ENCODE results near the gene FAM167B. TPM values are rescaled to one million over a fixed set of nuclear protein-coding genes. Genes with fewer than 3 reads are reported as not detected.

FAM167B gene
- polyA plus RNA-seq, 1 of the 3 experiments (the other 2 are of a cell fraction) = 1.2 TPM

DNA sequence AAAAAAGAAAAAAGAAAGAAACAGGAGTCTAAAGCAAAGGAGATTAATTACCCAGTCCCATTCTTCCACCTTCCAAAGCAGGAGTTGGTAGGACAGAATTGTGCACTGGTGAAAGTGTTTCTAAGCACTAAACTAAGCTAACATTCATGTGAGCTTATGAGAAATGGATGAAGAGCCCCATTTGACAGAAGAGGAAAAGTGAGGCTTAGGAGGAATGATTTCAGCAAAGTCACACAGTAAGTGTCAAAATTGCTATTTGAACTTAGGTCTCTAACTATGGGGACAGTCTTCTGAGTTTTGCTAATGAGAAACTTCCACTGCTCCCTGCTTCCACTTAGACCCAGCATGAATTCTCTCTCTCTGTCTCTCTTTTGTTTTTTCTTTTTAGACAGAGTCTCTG lies 22.7 kb downstream of the FAM167B start (continued):
- TF ChIP-seq SMC3 (IDR thresholded peaks at IDR 0.05; ENCODE audit: low read depth, low read length) = no peak
- TF ChIP-seq CHD2 (IDR thresholded peaks at IDR 0.05; ENCODE audit: low read length, partially characterized antibody) = no peak
- no peak for TF ChIP-seq NRF1 (IDR thresholded peaks at IDR 0.05; ENCODE audit: low read depth, low read length)

DNA sequence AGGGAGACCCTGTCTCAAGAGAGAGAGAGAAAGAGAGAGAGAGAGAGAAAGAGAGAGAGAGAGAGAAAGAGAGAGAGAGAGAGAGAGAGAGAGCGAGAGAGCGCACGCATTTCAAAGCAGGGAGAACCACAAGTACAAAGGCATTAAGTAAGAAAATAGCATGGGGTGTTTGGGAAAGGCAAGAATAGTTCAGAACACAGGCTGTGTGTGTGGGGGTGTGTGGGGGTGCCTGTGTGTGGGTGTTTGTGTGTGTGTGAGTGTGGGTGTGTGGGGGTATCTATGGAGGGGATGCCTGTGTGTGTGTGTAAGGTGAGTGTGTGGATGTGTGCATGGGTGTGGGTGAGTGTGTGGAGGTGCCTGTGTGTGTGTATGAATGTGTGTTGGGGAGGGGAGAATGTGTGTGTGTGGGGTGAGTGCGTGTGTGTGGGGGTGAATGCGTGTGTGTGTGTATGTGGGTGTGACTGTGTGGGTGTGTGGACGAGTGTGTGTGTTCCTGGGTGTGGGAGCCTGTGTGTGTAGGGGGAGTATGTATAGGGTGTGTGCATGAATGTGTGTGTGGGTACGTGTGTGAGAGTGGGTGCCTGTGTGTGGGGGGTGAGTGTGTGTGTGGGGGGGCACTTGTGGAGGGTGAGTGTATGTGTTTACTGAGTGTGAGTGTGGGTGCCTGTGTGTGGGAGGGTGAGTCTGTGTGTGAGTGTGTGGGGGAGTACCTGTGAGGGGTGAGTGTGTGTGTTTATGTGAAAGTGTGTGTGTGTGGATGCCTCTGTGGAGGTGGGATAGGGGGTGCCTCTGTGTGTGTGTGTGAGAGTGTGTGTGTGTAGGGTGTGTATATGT lies 25.8 kb downstream of the FAM167B start:
- CTCF ChIA-PET = no interaction called here
- TF ChIP-seq GABPA (IDR thresholded peaks at IDR 0.05; ENCODE audit: low read depth) (no peak), RFX5 (IDR thresholded peaks at IDR 0.05; ENCODE audit: low read length) (no peak), TAF1 (IDR thresholded peaks at IDR 0.05; ENCODE audit: borderline replicate concordance, low read depth, low read length) (no peak), RXRA (IDR thresholded peaks at IDR 0.05; ENCODE audit: borderline replicate concordance, low read depth) (no peak), NRF1 (IDR thresholded peaks at IDR 0.05; ENCODE audit: low read depth, low read length) (no peak), JUND (IDR thresholded peaks at IDR 0.05) (no peak), TEAD4 (IDR thresholded peaks at IDR 0.05; ENCODE audit: borderline replicate concordance, insufficient read depth) (no peak), CHD2 (IDR thresholded peaks at IDR 0.05; ENCODE audit: low read length, partially characterized antibody) (no peak), FOSL2 (IDR thresholded peaks at IDR 0.05; ENCODE audit: borderline replicate concordance, low read depth) (no peak), EP300 (IDR thresholded peaks at IDR 0.05; ENCODE audit: borderline replicate concordance in 1 of 2, low read depth in 1 of 2, low read length in 1 of 2) (no peak), EZH2phosphoT487 (IDR thresholded peaks at IDR 0.05; ENCODE audit: borderline replicate concordance, low read depth) (no peak), POLR2AphosphoS5 (IDR thresholded peaks at IDR 0.05; ENCODE audit: low read depth, low read length) (no peak), MEF2A (IDR thresholded peaks at IDR 0.05; ENCODE audit: borderline replicate concordance, low read depth) (no peak), YY1 (IDR thresholded peaks at IDR 0.05; ENCODE audit: low read depth) (no peak)
- TF ChIP-seq, protein P1, sequence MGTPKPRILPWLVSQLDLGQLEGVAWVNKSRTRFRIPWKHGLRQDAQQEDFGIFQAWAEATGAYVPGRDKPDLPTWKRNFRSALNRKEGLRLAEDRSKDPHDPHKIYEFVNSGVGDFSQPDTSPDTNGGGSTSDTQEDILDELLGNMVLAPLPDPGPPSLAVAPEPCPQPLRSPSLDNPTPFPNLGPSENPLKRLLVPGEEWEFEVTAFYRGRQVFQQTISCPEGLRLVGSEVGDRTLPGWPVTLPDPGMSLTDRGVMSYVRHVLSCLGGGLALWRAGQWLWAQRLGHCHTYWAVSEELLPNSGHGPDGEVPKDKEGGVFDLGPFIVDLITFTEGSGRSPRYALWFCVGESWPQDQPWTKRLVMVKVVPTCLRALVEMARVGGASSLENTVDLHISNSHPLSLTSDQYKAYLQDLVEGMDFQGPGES (IDR thresholded peaks at IDR 0.05; ENCODE audit: low read depth, low read length) = no peak
- TF ChIP-seq, protein P2, sequence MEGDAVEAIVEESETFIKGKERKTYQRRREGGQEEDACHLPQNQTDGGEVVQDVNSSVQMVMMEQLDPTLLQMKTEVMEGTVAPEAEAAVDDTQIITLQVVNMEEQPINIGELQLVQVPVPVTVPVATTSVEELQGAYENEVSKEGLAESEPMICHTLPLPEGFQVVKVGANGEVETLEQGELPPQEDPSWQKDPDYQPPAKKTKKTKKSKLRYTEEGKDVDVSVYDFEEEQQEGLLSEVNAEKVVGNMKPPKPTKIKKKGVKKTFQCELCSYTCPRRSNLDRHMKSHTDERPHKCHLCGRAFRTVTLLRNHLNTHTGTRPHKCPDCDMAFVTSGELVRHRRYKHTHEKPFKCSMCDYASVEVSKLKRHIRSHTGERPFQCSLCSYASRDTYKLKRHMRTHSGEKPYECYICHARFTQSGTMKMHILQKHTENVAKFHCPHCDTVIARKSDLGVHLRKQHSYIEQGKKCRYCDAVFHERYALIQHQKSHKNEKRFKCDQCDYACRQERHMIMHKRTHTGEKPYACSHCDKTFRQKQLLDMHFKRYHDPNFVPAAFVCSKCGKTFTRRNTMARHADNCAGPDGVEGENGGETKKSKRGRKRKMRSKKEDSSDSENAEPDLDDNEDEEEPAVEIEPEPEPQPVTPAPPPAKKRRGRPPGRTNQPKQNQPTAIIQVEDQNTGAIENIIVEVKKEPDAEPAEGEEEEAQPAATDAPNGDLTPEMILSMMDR (IDR thresholded peaks at IDR 0.05) = no peak
- TF ChIP-seq, protein P3, sequence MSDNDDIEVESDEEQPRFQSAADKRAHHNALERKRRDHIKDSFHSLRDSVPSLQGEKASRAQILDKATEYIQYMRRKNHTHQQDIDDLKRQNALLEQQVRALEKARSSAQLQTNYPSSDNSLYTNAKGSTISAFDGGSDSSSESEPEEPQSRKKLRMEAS (IDR thresholded peaks at IDR 0.05; ENCODE audit: low read depth) = no peak
- Histone ChIP-seq H2AFZ (ENCODE audit: low read depth) (no peak overlapping the region), H3K4me3 (ENCODE audit: low read depth in 2 of 2, low read length in 1 of 2) (no peak overlapping the region), H3F3A (replicated peaks; ENCODE audit: insufficient read depth) (no peaks in the 10 kb centered on the region), H3K79me2 (ENCODE audit: insufficient read depth) (no peaks in the 10 kb centered on the region), H3K4me1 (ENCODE audit: control insufficient read depth in 1 of 2, insufficient read depth in 2 of 2, low read depth in 1 of 2, low read length in 1 of 2) (peaks cover 0 to 2% of the 10 kb centered on the region in 2 experiments; a peak in 1 of 4 replicates), H3K27me3 (ENCODE audit: insufficient read depth) (no peaks in the 10 kb centered on the region), H3K4me2 (no peak overlapping the region), H3K27ac (ENCODE audit: low read depth in 2 of 2, low read length in 1 of 2) (no peak overlapping the region), H3K9ac (no peak overlapping the region), H3K9me3 (no peaks in the 10 kb centered on the region), H3K9me2 (no peaks in the 10 kb centered on the region), H4K20me1 (ENCODE audit: insufficient read depth) (no peaks in the 10 kb centered on the region), H3K36me3 (replicated peaks in 1 of 2; ENCODE audit: control insufficient read depth in 1 of 2, insufficient read depth in 2 of 2, low read length in 1 of 2) (no peaks in the 10 kb centered on the region)
- POLR2A ChIA-PET = interaction anchor here (1.0 kb wide), 1 partner anchor 61 kb away, joined by 3 read pairs; no protein-coding TSS in a partner anchor
- DNase-seq = no peak
- 72% methylated on average over 7 of the region's 7 CpGs for WGBS (ENCODE audit: low lambda C conversion rate)
